GM12892 (cell line): ENCODE data around the gene FLCN.

Source experiments
- POLR2A ChIP-seq: IDR thresholded peaks from 2 replicates; pipeline ENCODE4 v1.6.1; 2011; ENCODE audit warnings: low read depth, low read length, control low read depth
- POLR2AphosphoS5 ChIP-seq: IDR thresholded peaks from 2 replicates; pipeline ENCODE4 v1.6.1; 2011; ENCODE audit warnings: low read depth, low read length, control low read depth
- TAF1 ChIP-seq: IDR thresholded peaks from 2 replicates; pipeline ENCODE4 v1.6.1; 2011; ENCODE audit warnings: low read depth, mild to moderate bottlenecking, control low read depth, low read length, borderline replicate concordance

- TF ChIP-seq POLR2A, result no peak
- TF ChIP-seq TAF1, result no peak
- TF ChIP-seq POLR2AphosphoS5, result no peak
Observed at GRCh38 chr17:17182598-17183136, 54.3 kb downstream of the FLCN start.
